HEK293 (cell line): ENCODE data around the gene PIK3AP1.

ENCODE experiments used
- BCL11A ChIP-seq: fragments of 450-650 bp; formaldehyde crosslinking; IDR thresholded peaks from 2 replicates; pipeline ENCODE4 v1.5.1; 2016; ENCODE audit warnings: low read depth, missing biosample characterization, missing genetic modification characterization
- CTCF ChIP-seq: fragments of 450-650 bp; formaldehyde crosslinking; IDR thresholded peaks from 2 replicates; pipeline ENCODE4 v1.5.1; 2016; ENCODE audit warnings: missing biosample characterization, missing genetic modification characterization
- TCF7L2 ChIP-seq: IDR thresholded peaks from 2 replicates; pipeline ENCODE4 v1.6.1; 2011; ENCODE audit warnings: low read depth, mild to moderate bottlenecking, inconsistent platforms, low read length, moderate library complexity, borderline replicate concordance
- ZNF274 ChIP-seq, 2 experiments: fragments of 200-500 bp in 1 of 2; fragments of 450-650 bp in 1 of 2; sonication (Bioruptor generic) in 1 of 2; formaldehyde crosslinking in 1 of 2; IDR thresholded peaks; 2 replicates each; pipeline versions ENCODE4 v1.5.1 to v1.6.1; 2014 to 2016; ENCODE audit warnings: borderline replicate concordance in 1 of 2, inconsistent platforms in 1 of 2, low read length in 1 of 2, missing biosample characterization in 1 of 2, missing genetic modification characterization in 1 of 2
- ZNF76 ChIP-seq: fragments of 450-650 bp; formaldehyde crosslinking; IDR thresholded peaks from 2 replicates; pipeline ENCODE4; 2016; ENCODE audit warnings: low read depth, missing biosample characterization, missing genetic modification characterization, borderline replicate concordance
- ZNF785 ChIP-seq: fragments of 450-650 bp; formaldehyde crosslinking; IDR thresholded peaks from 2 replicates; pipeline ENCODE4 v1.5.1; 2016; ENCODE audit warnings: missing biosample characterization, missing genetic modification characterization
- TF ChIP-seq, protein P1 (sequence below): fragments of 450-650 bp; formaldehyde crosslinking; IDR thresholded peaks from 2 replicates; pipeline ENCODE4 v1.5.1; 2016; ENCODE audit warnings: missing biosample characterization, missing genetic modification characterization

GRCh38 chr10:96560489-96560888, 159.8 kb downstream of the PIK3AP1 start:
- TF ChIP-seq TCF7L2 (no peak), CTCF (tag by site-specific recombination) (no peak), BCL11A (tag by site-specific recombination) (no peak), ZNF274 (IDR thresholded peaks at IDR 0.05; ENCODE audit: low read length) (no peak), ZNF274 (tag by site-specific recombination; IDR thresholded peaks at IDR 0.05; ENCODE audit: borderline replicate concordance) (no peak), ZNF76 (tag by site-specific recombination) (no peak), ZNF785 (no peak)
- TF ChIP-seq, protein P1, sequence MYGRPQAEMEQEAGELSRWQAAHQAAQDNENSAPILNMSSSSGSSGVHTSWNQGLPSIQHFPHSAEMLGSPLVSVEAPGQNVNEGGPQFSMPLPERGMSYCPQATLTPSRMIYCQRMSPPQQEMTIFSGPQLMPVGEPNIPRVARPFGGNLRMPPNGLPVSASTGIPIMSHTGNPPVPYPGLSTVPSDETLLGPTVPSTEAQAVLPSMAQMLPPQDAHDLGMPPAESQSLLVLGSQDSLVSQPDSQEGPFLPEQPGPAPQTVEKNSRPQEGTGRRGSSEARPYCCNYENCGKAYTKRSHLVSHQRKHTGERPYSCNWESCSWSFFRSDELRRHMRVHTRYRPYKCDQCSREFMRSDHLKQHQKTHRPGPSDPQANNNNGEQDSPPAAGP, result no peak
